ENCODE results near the gene PLD1.

GRCh38 chr3:171850320-171850959 is 40.2 kb upstream of the PLD1 start:
- TF ChIP-seq CTCF (IDR thresholded peaks at IDR 0.05) (no peak), POLR2A (IDR thresholded peaks at IDR 0.05) (no peak)

Measured in esophagus squamous epithelium (tissue), 4 donors.